HEK293T (cell line): ENCODE results near the gene ARAP2.
"Not testable (repeated sequence)": the region's sequence is repeated elsewhere in the genome, so short reads cannot be mapped to it uniquely, and the experiment has no call there.

Experiments used
- CTCF ChIA-PET: fragments of 350-600 bp; formaldehyde crosslinking; extraction: SDS; loops from one replicate; lab custom pipeline; 2021; ENCODE audit warnings: antibody characterized with exemption, inconsistent platforms; lab: Yijun Ruan, JAX
- POLR2A ChIA-PET: fragments of 350-600 bp; formaldehyde crosslinking; extraction: SDS; loops from one replicate; lab custom pipeline; 2020; ENCODE audit warnings: antibody characterized with exemption, inconsistent platforms; lab: Yijun Ruan, JAX
- DNase-seq: peaks from one replicate; pipeline ENCODE4 v3.0.0; 2012; ENCODE audit warnings: mixed read lengths; ENCODE audit errors: extremely low spot score
- ARNT ChIP-seq: fragments of 450-650 bp; IDR thresholded peaks from 2 replicates; pipeline ENCODE4 v1.6.1; 2017; ENCODE audit warnings: mild to moderate bottlenecking
- BHLHE40 ChIP-seq: fragments of 450-650 bp; IDR thresholded peaks from 2 replicates; pipeline ENCODE4 v1.6.1; 2016; ENCODE audit warnings: mild to moderate bottlenecking, moderate library complexity, borderline replicate concordance
- CTBP1 ChIP-seq: fragments of 450-650 bp; IDR thresholded peaks from 2 replicates; pipeline ENCODE4 v1.6.1; 2016; ENCODE audit warnings: borderline replicate concordance
- ELF4 ChIP-seq: fragments of 450-650 bp; IDR thresholded peaks from 2 replicates; pipeline ENCODE4 v1.6.1; 2017; ENCODE audit warnings: antibody characterized with exemption
- FOXA1 ChIP-seq: fragments of 450-650 bp; IDR thresholded peaks from 2 replicates; pipeline ENCODE4 v1.6.1; 2016; ENCODE audit warnings: mild to moderate bottlenecking
- FOXK2 ChIP-seq: fragments of 450-650 bp; IDR thresholded peaks from 2 replicates; pipeline ENCODE4 v1.6.1; 2016; ENCODE audit warnings: mild to moderate bottlenecking
- FOXM1 ChIP-seq: fragments of 450-650 bp; IDR thresholded peaks from 2 replicates; pipeline ENCODE4 v1.6.1; 2017; ENCODE audit warnings: mild to moderate bottlenecking, borderline replicate concordance
- HDGF ChIP-seq: fragments of 450-650 bp; IDR thresholded peaks from 2 replicates; pipeline ENCODE4 v1.6.1; 2017; ENCODE audit warnings: antibody characterized with exemption, borderline replicate concordance
- L3MBTL2 ChIP-seq: fragments of 450-650 bp; conservative IDR thresholded peaks from 2 replicates; pipeline ENCODE4 v1.6.1; 2016; ENCODE audit warnings: mild to moderate bottlenecking
- LEF1 ChIP-seq: fragments of 450-650 bp; IDR thresholded peaks from 2 replicates; pipeline ENCODE4 v1.6.1; 2017; ENCODE audit warnings: mild to moderate bottlenecking, borderline replicate concordance
- NFRKB ChIP-seq: fragments of 450-650 bp; IDR thresholded peaks from 2 replicates; pipeline ENCODE4 v1.6.1; 2016; ENCODE audit warnings: mild to moderate bottlenecking, moderate library complexity
- SP1 ChIP-seq: fragments of 450-650 bp; IDR thresholded peaks from 2 replicates; pipeline ENCODE4 v1.6.1; 2017
- SUZ12 ChIP-seq: fragments of 450-650 bp; IDR thresholded peaks from 2 replicates; pipeline ENCODE4 v1.6.1; 2016; ENCODE audit warnings: mild to moderate bottlenecking
- TARDBP ChIP-seq: fragments of 450-650 bp; IDR thresholded peaks from 2 replicates; pipeline ENCODE4 v1.6.1; 2016
- ZNF384 ChIP-seq: fragments of 450-650 bp; IDR thresholded peaks from 2 replicates; pipeline ENCODE4 v1.6.1; 2016
- TF ChIP-seq, protein P1 (sequence below): fragments of 450-650 bp; IDR thresholded peaks from 2 replicates; pipeline ENCODE4 v1.6.1; 2016

Gene ARAP2

DNA sequence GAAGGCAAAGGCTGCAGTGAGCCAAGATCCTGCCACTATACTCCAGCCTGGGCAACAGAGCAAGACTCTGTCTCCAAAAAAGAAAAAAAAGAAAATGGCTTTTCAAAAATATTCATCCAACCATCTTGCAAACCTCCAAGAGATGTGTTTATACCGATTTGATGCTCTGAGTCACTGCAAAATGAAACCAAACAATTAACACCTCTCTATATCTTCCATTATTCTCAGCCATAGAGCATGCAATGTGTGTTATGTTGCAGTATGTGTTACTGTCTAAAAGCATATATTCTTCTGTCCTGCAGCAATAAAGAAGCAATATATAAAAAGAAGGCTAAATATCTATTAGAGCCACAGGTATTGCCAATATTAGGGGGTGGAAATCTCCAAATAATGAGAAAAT lies 51.4 kb downstream of the ARAP2 start:
- DNase-seq = no peak
- TF ChIP-seq FOXK2 (no peak), ZNF384 (no peak), TARDBP (no peak), ELF4 (no peak), FOXA1 (no peak), SP1 (no peak), BHLHE40 (no peak), L3MBTL2 (no peak), CTBP1 (no peak), HDGF (no peak), ARNT (no peak), NFRKB (no peak), SUZ12 (no peak), FOXM1 (no peak), LEF1 (no peak)
- TF ChIP-seq, protein P1, sequence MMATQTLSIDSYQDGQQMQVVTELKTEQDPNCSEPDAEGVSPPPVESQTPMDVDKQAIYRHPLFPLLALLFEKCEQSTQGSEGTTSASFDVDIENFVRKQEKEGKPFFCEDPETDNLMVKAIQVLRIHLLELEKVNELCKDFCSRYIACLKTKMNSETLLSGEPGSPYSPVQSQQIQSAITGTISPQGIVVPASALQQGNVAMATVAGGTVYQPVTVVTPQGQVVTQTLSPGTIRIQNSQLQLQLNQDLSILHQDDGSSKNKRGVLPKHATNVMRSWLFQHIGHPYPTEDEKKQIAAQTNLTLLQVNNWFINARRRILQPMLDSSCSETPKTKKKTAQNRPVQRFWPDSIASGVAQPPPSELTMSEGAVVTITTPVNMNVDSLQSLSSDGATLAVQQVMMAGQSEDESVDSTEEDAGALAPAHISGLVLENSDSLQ = no peak
- POLR2A ChIA-PET = no interaction called here
- CTCF ChIA-PET = no interaction called here

DNA sequence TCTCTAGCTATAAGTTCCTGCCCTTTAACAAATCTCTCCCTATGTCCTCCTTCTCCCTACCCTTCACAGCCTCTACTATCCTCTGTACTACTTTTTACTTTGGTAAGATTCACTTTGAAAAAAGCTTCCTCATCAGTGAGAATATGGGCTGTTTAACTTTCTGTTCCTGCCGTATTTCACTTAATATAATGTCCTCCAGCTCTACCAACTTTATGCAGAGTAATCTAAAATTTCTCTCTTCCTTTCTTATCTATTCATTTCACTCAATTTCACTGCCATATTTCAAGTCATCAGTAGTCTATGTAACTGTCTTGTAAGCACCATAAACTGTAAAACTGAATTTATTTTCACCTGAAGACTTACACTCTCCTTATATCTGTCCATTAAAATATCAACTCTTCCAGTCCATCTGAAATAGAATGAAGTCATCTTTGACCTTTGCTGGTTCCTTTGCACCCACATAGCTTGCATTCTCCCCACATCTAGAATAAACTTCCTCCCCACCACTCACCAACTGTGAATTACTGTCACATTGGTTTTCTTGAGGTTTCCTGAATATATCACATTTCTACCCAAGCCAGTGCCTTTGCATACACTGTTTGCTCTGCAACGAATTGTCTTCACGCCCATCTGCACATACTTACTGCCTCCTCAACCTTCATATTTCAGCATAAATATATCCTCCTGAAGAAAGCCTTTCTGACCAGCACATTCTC lies 54.6 kb downstream of the ARAP2 start:
- no peak for DNase-seq
- TF ChIP-seq ARNT (no peak), SUZ12 (no peak), BHLHE40 (no peak), L3MBTL2 (no peak), ZNF384 (no peak), LEF1 (no peak), NFRKB (no peak), FOXK2 (no peak), FOXM1 (no peak), FOXA1 (no peak), HDGF (no peak), CTBP1 (no peak)
- TF ChIP-seq, protein P1 = no peak
- ChIA-PET CTCF (interaction anchor here (0.6 kb wide), 1 partner anchor 12 kb away, joined by 3 read pairs; no protein-coding TSS in a partner anchor), POLR2A (no interaction called here)

DNA sequence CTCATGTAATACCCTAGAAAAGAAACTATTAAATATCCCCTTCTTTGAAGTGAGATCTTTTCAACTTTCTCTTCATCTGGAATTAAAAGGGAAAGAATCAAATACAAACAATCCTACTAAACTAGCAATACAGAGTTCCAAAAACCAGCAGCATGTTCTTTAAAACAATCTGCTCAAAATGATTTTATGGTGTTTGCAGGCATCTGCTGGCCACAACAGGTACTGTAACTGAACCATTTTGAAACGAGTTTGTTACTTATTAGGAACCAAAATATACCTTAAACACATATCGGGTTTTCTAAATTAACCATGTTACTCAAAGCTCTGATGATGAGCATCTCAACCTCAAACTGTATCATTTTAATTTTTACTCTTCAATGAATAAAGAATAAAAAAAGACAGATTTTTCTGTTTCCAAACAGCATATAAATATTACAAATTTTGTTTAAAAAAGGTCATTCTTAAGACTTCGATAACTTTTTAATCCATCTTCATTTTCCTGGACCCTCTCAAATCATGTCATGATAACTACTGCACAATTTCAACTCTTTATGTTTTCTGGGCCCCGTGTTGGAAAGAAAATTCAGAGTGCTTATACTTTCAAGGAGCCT lies 56.5 kb downstream of the ARAP2 start:
- ChIA-PET POLR2A (no interaction called here), CTCF (no interaction called here)
- peak; percentile 10 for DNase-seq
- TF ChIP-seq SP1 = no peak
- TF ChIP-seq ZNF384 = no peak
- TF ChIP-seq LEF1 = no peak
- no peak for TF ChIP-seq BHLHE40
- TF ChIP-seq ARNT = no peak
- TF ChIP-seq FOXA1 = no peak
- TF ChIP-seq, protein P1 = no peak
- TF ChIP-seq TARDBP = no peak
- no peak for TF ChIP-seq L3MBTL2
- no peak for TF ChIP-seq HDGF

DNA sequence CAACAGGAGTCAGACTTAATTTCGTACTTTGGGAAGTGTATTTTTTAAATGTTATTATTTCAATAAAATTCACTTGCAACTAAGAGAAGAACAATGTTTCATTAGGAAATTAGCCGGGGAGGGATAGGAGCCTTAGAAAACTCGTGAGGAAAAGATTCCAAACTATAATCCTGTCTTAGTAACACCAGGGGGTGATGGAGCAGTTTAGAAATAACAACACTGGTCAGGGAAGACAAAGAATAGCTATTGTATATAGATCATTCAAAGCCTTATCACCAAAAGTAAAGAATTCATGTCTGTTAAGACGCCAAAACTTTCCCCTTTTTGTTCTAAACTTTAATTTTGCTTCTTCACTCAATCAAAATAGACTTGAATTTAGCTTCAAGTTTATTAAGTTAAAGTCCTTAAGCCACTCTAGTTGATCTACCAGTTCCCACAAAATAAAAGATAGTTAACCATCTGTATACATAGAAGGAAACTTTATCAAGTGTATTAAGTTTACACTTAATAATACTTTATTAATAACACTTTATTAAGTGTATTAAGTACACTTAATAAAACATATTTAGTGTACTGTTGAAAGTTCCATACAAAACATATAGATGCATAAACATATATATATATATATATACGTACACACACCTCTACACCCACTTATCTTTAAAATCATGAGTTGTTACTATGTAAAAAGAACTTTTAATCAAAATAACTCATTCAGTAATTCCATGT lies 60.5 kb downstream of the ARAP2 start:
- CTCF ChIA-PET = no interaction called here
- POLR2A ChIA-PET = no interaction called here
- TF ChIP-seq SUZ12 = no peak
- TF ChIP-seq FOXA1 = no peak
- no peak for TF ChIP-seq NFRKB
- no peak for TF ChIP-seq ARNT
- TF ChIP-seq SP1 = no peak
- no peak for TF ChIP-seq FOXK2
- TF ChIP-seq, protein P1 = no peak
- TF ChIP-seq L3MBTL2 = no peak
- TF ChIP-seq HDGF = no peak
- no peak for TF ChIP-seq ZNF384
- TF ChIP-seq LEF1 = no peak
- no peak for TF ChIP-seq ELF4
- DNase-seq = no peak

DNA sequence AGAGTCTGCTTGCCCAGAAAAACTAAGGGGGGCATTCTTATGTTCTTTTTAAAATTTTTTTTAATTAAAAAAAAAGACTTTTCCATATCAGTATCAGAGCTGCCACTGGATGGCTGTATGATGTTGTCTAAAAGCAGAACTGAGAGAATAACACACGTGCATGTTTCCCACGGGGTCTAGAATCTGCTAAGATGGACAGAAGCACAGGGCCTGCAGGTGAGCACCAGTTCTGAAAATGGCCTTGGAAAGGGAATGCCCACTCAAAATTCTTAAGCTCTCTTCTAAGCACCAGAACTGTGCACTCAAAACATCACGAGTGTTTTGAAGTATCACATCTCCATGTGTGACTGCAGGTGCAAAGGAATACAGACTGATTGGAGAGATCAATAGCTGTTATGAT lies 61.1 kb downstream of the ARAP2 start:
- ChIA-PET CTCF (no interaction called here), POLR2A (no interaction called here)
- DNase-seq = no peak
- TF ChIP-seq ARNT (no peak), L3MBTL2 (no peak), SUZ12 (no peak), ELF4 (no peak), FOXA1 (no peak), CTBP1 (no peak), FOXK2 (no peak), BHLHE40 (no peak)

DNA sequence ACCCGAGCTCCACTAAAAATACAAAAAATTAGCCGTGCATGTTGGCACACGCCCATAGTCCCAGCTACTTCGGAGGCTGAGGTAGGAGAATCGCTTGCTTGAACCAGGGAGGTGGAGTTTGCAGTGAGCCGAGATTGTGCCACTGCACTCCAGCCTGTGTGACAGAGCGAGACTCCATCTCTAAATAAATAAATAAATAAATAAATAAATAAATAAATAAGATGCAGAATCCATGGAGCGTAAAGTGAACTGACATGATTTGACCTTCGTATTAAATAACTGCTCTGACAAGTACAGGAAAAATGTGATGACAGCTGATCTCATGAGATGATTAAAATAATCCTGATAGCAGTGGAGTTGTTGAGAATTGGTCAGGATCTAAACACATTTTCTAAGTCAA lies 62.0 kb downstream of the ARAP2 start:
- CTCF ChIA-PET, DNase-seq, POLR2A ChIA-PET: not testable (repeated sequence)
